ENCODE measurements around the gene LSAMP. TPM values are rescaled to one million over a fixed set of nuclear protein-coding genes. Genes with fewer than 3 reads are reported as not detected.

LSAMP gene
- total and polyA plus RNA-seq, 9 of the 15 experiments (the other 6 are each of a cell fraction or from before 2014, with no cell fraction given): 0.09 to 0.11 TPM; not detected in 7

DNA sequence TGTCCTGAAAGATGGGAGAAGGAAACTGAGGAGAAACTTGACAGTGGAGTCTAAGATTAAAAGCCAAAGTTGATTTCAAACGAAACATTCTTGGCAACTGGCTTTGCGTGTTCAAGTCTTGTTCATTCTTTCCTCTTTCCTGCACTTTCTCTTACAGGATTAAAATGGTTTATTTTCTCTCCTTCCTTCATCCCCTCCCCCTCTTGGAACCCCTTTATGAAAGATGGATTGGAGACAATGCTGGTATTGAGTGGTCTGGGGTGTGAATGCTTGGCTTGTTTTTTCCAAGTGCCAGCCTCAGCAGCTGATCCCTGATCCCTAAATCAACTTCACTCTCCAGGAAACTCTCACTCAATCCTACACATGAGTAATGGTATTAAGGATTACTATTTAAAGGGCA lies 703 bp upstream of the LSAMP start (continued):
- no peak for TF ChIP-seq TAL1 (IDR thresholded peaks at IDR 0.05)
- TF ChIP-seq TSC22D4 (tag; IDR thresholded peaks at IDR 0.05): no peak

DNA sequence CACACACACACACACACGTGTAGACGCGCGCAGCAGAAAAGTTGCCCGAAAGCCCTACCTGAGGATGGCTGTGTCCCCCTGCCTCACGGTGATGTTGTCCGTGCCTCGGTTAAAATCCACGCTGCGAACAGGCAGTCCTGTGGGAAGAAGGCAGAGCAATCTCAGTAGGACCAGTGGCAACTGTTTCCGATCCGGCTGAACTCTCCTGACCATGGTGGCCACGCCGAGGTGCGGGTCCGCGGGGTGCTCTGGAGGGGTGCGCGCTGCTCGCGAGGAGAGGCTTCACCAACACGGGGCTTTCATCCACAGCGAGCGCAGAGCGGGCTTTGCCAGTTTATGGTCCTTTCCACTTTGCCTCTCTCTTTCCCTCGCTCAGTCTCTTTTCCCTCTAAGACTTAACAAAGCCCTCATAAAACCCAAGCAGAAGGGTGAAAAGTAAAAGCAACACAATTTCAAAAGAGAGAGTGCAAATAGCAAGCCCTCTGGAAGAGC lies 422 bp downstream of the LSAMP start:
- no peaks in the 10 kb centered on the region for H3K27me3 ChIP-seq (ENCODE audit: control insufficient read depth in 2 of 2, insufficient read depth in 2 of 2, low read length in 2 of 2)
- ChIA-PET POLR2A (no interaction called here), CTCF (ENCODE audit: low intra/inter-chr PET ratio) (no interaction called here)
- H2AFZ ChIP-seq (ENCODE audit: low read depth, low read length): no peak overlapping the region
- no peaks in the 10 kb centered on the region for H4K20me1 ChIP-seq (replicated peaks; ENCODE audit: control insufficient read depth, insufficient read depth, low read length)
- H3K4me1 ChIP-seq (replicated peaks in 1 of 2; ENCODE audit: control insufficient read depth in 2 of 2, insufficient read depth in 2 of 2, low read length in 2 of 2): no peaks in the 10 kb centered on the region
- H3K36me3 ChIP-seq (ENCODE audit: control insufficient read depth, insufficient read depth, low read length): no peaks in the 10 kb centered on the region
- no peak overlapping the region for H3K4me2 ChIP-seq (ENCODE audit: insufficient read depth, low read length)
- no peaks in the 10 kb centered on the region for H3K9me3 ChIP-seq (replicated peaks; ENCODE audit: control insufficient read depth, insufficient read depth, low read depth, low read length)
- no peak overlapping the region for H3K27ac ChIP-seq (ENCODE audit: extremely low read depth, low read depth, low read length)
- ATAC-seq: no peak
- no peaks in the 10 kb centered on the region for H3K79me2 ChIP-seq (ENCODE audit: control insufficient read depth, insufficient read depth, low read length)
- TF ChIP-seq, protein P1, sequence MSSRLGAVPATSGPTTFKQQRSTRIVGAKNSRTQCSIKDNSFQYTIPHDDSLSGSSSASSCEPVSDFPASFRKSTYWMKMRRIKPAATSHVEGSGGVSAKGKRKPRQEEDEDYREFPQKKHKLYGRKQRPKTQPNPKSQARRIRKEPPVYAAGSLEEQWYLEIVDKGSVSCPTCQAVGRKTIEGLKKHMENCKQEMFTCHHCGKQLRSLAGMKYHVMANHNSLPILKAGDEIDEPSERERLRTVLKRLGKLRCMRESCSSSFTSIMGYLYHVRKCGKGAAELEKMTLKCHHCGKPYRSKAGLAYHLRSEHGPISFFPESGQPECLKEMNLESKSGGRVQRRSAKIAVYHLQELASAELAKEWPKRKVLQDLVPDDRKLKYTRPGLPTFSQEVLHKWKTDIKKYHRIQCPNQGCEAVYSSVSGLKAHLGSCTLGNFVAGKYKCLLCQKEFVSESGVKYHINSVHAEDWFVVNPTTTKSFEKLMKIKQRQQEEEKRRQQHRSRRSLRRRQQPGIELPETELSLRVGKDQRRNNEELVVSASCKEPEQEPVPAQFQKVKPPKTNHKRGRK (tag; IDR thresholded peaks at IDR 0.05): no peak
- TF ChIP-seq EP300 (IDR thresholded peaks at IDR 0.05; ENCODE audit: low read length) (no peak), CCNT2 (IDR thresholded peaks at IDR 0.05; ENCODE audit: borderline replicate concordance, extremely low read depth, insufficient read length, low read depth, low read length) (no peak), ZNF551 (CRISPR knock-in tag; IDR thresholded peaks at IDR 0.05) (no peak), ZC3H8 (IDR thresholded peaks at IDR 0.05) (no peak), NR2C1 (IDR thresholded peaks at IDR 0.05) (no peak), NR2C1 (tag; IDR thresholded peaks at IDR 0.05) (no peak), CHD1 (IDR thresholded peaks at IDR 0.05; ENCODE audit: low read length) (no peak), MEIS2 (IDR thresholded peaks at IDR 0.05; ENCODE audit: partially characterized antibody) (no peak)
- no TSS peak for BruUV-seq (replicated peaks)
- H3K4me3 ChIP-seq: no peak overlapping the region
- 0% methylated on average over 16 of the region's 26 CpGs for WGBS (ENCODE audit: insufficient coverage, low coverage, missing lambda C conversion rate)
- H3K9me1 ChIP-seq (ENCODE audit: control insufficient read depth, insufficient read depth, low read length): no peaks in the 10 kb centered on the region
- FAIRE-seq: no peak
- intact Hi-C loops (cut with micrococcal nuclease) (no loop called here), in situ Hi-C loops (cut with MboI) (no loop called here)
- no peak overlapping the region for H3K9ac ChIP-seq (ENCODE audit: insufficient read depth in 1 of 2, low read depth in 2 of 2, low read length in 2 of 2)
- no peak for DNase-seq (ENCODE audit: extremely low read depth in 1 of 4, low spot score in 3 of 4)
